Epithelial cell of esophagus (primary cell): Measurements from ENCODE around the gene LRRC8B.
"Not testable (repeated sequence)": the region's sequence is repeated elsewhere in the genome, so short reads cannot be mapped to it uniquely, and the experiment has no call there.

Experiments used
- DNase-seq: peaks from one replicate; pipeline ENCODE4 v3.0.0; 2010; ENCODE audit warnings: low read depth
- H3K4me3 ChIP-seq: 2 replicates; pipeline ENCODE4 v1.5.1; 2011; ENCODE audit warnings: mild to moderate bottlenecking, low read length, control low read depth
- CTCF ChIP-seq: IDR thresholded peaks from 2 replicates; pipeline ENCODE4 v1.5.1; 2011; ENCODE audit warnings: low read depth, mild to moderate bottlenecking, low read length, control low read depth, inconsistent platforms; ENCODE audit not compliant: insufficient read depth; ENCODE audit errors: missing control alignments

Gene LRRC8B

GRCh38 chr1:89584211-89584610 is 59.6 kb downstream of the LRRC8B start:
- H3K4me3 ChIP-seq = no peak overlapping the region
- TF ChIP-seq CTCF = no peak
- no peak for DNase-seq

- DNase-seq = no peak
- TF ChIP-seq CTCF = no peak
Observed at GRCh38 chr1:89584781-89585180, 60.2 kb downstream of the LRRC8B start.

GRCh38 chr1:89587729-89588161 is 63.1 kb downstream of the LRRC8B start:
- H3K4me3 ChIP-seq = no peak overlapping the region
- DNase-seq = no peak
- TF ChIP-seq CTCF = no peak

More at GRCh38 chr1:89584781-89585180, 60.2 kb downstream of the LRRC8B start:
- no peak overlapping the region for H3K4me3 ChIP-seq

- TF ChIP-seq CTCF = no peak
- DNase-seq = no peak
- H3K4me3 ChIP-seq = no peak overlapping the region
Observed at GRCh38 chr1:89588480-89588879, 63.9 kb downstream of the LRRC8B start.

GRCh38 chr1:89589515-89589914 is 64.9 kb downstream of the LRRC8B start:
- DNase-seq = no peak
- H3K4me3 ChIP-seq = no peak overlapping the region
- TF ChIP-seq CTCF = no peak

GRCh38 chr1:89590341-89591080 is 65.9 kb downstream of the LRRC8B start:
- no peak overlapping the region for H3K4me3 ChIP-seq
- no peak for TF ChIP-seq CTCF

GRCh38 chr1:89592861-89593302 is 68.3 kb downstream of the LRRC8B start:
- not testable (repeated sequence) for H3K4me3 ChIP-seq
- peak; percentile 71 for DNase-seq

More at GRCh38 chr1:89590341-89591080, 65.9 kb downstream of the LRRC8B start:
- DNase-seq = peak; percentile 10
